Fibroblast of lung (primary cell): ENCODE measurements around the gene CERK. TPM values are rescaled to one million over a fixed set of nuclear protein-coding genes. Genes with fewer than 3 reads are reported as not detected.

Experiments
- DNase-seq, 2 donors: peaks; one replicate each; pipeline versions ENCODE4 v3.0.0 to v3.0.0-alpha.2; 2010; ENCODE audit warnings: low read depth in 2 of 2
- H2AFZ ChIP-seq: 2 replicates; pipeline ENCODE4 v1.5.1; 2012; ENCODE audit warnings: low read length, control low read depth, inconsistent platforms
- H3K27ac ChIP-seq: 2 replicates; pipeline ENCODE4 v1.5.1; 2011; ENCODE audit warnings: low read length, control low read depth; ENCODE audit not compliant: insufficient read depth
- H3K27me3 ChIP-seq: 2 replicates; pipeline ENCODE4 v1.5.1; 2011; ENCODE audit warnings: mild to moderate bottlenecking, low read length; ENCODE audit not compliant: control insufficient read depth, insufficient read depth
- H3K36me3 ChIP-seq: 2 replicates; pipeline ENCODE4 v1.5.1; 2011; ENCODE audit warnings: low read length; ENCODE audit not compliant: control insufficient read depth, insufficient read depth
- H3K4me1 ChIP-seq: 2 replicates; pipeline ENCODE4 v1.5.1; 2011; ENCODE audit warnings: low read length; ENCODE audit not compliant: control insufficient read depth, insufficient read depth; ENCODE audit errors: extremely low read depth
- H3K4me2 ChIP-seq: 2 replicates; pipeline ENCODE4 v1.5.1; 2011; ENCODE audit warnings: low read length, control low read depth; ENCODE audit not compliant: insufficient read depth; ENCODE audit errors: extremely low read depth
- H3K4me3 ChIP-seq, 4 experiments: fragments of 200-600 bp in 1 of 4; sonication (generic) in 1 of 4; replicated peaks in 1 of 4; 2 replicates each; pipeline ENCODE4 v1.5.1; 2011 to 2016; ENCODE audit warnings: low read length in 4 of 4, low read depth in 3 of 4, mild to moderate bottlenecking in 3 of 4, control low read depth in 2 of 4, inconsistent platforms in 1 of 4, mixed read lengths in 1 of 4; ENCODE audit not compliant: insufficient read depth in 1 of 4; ENCODE audit errors: control extremely low read depth in 1 of 4
- H3K79me2 ChIP-seq: 2 replicates; pipeline ENCODE4 v1.5.1; 2012; ENCODE audit warnings: mild to moderate bottlenecking, low read length, inconsistent platforms; ENCODE audit not compliant: control insufficient read depth, insufficient read depth
- H3K9ac ChIP-seq: 2 replicates; pipeline ENCODE4 v1.5.1; 2011; ENCODE audit warnings: mild to moderate bottlenecking, low read length, control low read depth; ENCODE audit not compliant: insufficient read depth
- H3K9me3 ChIP-seq: 2 replicates; pipeline ENCODE4 v1.5.1; 2012; ENCODE audit warnings: low read depth, low read length; ENCODE audit not compliant: control insufficient read depth, insufficient read depth
- H4K20me1 ChIP-seq: 2 replicates; pipeline ENCODE4 v1.5.1; 2011; ENCODE audit warnings: low read length; ENCODE audit not compliant: control insufficient read depth, insufficient read depth; ENCODE audit errors: extremely low read depth
- EZH2 ChIP-seq: IDR thresholded peaks from 2 replicates; pipeline ENCODE4 v1.5.1; 2012; ENCODE audit warnings: low read length, control low read depth, mild to moderate bottlenecking; ENCODE audit errors: missing control alignments
- polyA plus RNA-seq, 2 donors: library from polyadenylated mRNA; depleted of rRNA in 1 of 2; stranded (reverse) in 1 of 2; unstranded in 1 of 2; fragments of >200 nt; gene quantifications; 2 replicates each; pipeline ENCODE4 v1.2.1, GENCODE V29; 2011 to 2012; ENCODE audit warnings: missing spikeins in 1 of 2
- total RNA-seq: library from RNA; depleted of rRNA; stranded (reverse); fragments of >200 nt; gene quantifications from 2 replicates; pipeline ENCODE4 v1.2.1, GENCODE V29; 2014
- TF ChIP-seq, protein P1 (sequence below), 2 donors: IDR thresholded peaks in 1 of 2; conservative IDR thresholded peaks in 1 of 2; 1 replicate in 1 of 2; 2 replicates in 1 of 2; pipeline ENCODE4 v1.5.1; 2011 to 2012; ENCODE audit warnings: low read length in 2 of 2, control low read depth in 1 of 2, inconsistent platforms in 1 of 2, low read depth in 1 of 2, mild to moderate bottlenecking in 1 of 2

The CERK gene
- total and polyA plus RNA-seq, 2 donors (not counting 1 experiment from before 2014, with no cell fraction given): 19.5 to 24.9 TPM

DNA sequence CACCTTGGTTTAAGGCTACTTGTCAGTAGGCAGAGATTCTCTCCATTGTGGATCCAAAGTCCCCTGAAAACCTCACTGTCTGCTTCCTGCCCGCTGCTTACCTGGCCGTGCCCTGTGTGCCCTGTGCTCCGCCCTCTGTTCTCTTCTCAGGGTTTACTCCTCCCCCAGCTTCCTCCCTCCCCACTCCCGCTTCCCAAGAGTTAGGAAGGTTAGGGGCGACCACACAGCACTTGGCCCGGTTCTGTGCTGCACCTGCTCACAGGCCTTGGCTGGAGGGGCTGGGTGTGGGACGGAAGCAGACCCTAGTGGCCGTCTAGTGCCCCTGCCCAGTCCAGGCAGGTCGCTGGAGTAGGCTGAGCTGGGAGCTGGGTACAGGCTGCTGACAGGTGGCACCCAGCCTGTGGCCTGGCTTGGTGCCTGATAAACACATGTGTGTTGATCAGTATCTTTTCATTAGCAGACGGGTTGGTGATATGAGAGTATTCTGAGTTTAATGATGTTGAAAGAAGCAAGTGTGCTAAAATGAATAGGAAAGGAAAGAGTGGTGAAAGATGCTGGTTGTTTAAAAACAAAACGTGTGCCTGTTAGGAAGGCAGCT, 77.3 kb downstream of the CERK start:
- Histone ChIP-seq H3K79me2 (no peaks in the 10 kb centered on the region), H3K4me2 (no peak overlapping the region), H3K36me3 (no peaks in the 10 kb centered on the region), H3K9ac (no peak overlapping the region), H3K27ac (no peak overlapping the region), H2AFZ (no peak overlapping the region), H3K27me3 (no peaks in the 10 kb centered on the region), H3K4me3 (no peak overlapping the region), H4K20me1 (no peaks in the 10 kb centered on the region), H3K9me3 (no peaks in the 10 kb centered on the region), H3K4me1 (no peaks in the 10 kb centered on the region)
- TF ChIP-seq, protein P1, sequence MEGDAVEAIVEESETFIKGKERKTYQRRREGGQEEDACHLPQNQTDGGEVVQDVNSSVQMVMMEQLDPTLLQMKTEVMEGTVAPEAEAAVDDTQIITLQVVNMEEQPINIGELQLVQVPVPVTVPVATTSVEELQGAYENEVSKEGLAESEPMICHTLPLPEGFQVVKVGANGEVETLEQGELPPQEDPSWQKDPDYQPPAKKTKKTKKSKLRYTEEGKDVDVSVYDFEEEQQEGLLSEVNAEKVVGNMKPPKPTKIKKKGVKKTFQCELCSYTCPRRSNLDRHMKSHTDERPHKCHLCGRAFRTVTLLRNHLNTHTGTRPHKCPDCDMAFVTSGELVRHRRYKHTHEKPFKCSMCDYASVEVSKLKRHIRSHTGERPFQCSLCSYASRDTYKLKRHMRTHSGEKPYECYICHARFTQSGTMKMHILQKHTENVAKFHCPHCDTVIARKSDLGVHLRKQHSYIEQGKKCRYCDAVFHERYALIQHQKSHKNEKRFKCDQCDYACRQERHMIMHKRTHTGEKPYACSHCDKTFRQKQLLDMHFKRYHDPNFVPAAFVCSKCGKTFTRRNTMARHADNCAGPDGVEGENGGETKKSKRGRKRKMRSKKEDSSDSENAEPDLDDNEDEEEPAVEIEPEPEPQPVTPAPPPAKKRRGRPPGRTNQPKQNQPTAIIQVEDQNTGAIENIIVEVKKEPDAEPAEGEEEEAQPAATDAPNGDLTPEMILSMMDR (conservative IDR thresholded peaks at IDR 0.05 in 1 of 2, IDR thresholded peaks at IDR 0.05 in 1 of 2; ENCODE audit: low read depth in 1 of 2, low read length in 2 of 2): no peak
- TF ChIP-seq EZH2: no peak
- no peak for DNase-seq

DNA sequence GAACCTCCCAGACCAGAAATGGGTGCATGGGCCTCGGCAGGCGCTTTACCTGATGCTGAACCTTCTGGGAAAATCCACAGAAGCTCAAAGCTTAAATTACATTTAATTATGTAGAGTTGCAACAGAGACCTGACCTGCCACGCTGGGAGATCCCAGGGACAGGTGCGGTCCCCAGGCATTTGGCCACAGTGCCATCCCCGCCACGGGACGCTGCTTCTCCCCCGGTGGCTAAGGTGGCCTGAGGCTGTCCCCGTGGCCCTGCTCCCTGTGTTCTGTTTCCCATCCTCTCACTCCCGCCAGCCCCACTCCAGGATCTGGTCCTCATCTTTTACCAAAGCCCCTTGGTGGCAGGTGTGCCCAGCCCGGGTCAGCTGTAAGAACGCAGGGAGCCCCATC, 78.3 kb downstream of the CERK start:
- no peak overlapping the region for H3K4me3 ChIP-seq
- TF ChIP-seq, protein P1 (conservative IDR thresholded peaks at IDR 0.05 in 1 of 2, IDR thresholded peaks at IDR 0.05 in 1 of 2; ENCODE audit: low read depth in 1 of 2, low read length in 2 of 2): no peak
- no peak for TF ChIP-seq EZH2
- H3K36me3 ChIP-seq: no peaks in the 10 kb centered on the region
- H3K9me3 ChIP-seq: no peaks in the 10 kb centered on the region
- H3K27me3 ChIP-seq: no peaks in the 10 kb centered on the region
- H3K27ac ChIP-seq: no peak overlapping the region
- no peak overlapping the region for H3K9ac ChIP-seq
- H3K4me1 ChIP-seq: no peaks in the 10 kb centered on the region
- no peak for DNase-seq
- H3K4me2 ChIP-seq: no peak overlapping the region
- no peak overlapping the region for H2AFZ ChIP-seq
- no peaks in the 10 kb centered on the region for H3K79me2 ChIP-seq
- no peaks in the 10 kb centered on the region for H4K20me1 ChIP-seq

GRCh38 chr22:46659059-46659790, 78.8 kb downstream of the CERK start:
- Histone ChIP-seq H4K20me1 (no peaks in the 10 kb centered on the region), H3K4me2 (no peak overlapping the region), H2AFZ (no peak overlapping the region), H3K4me3 (no peak overlapping the region), H3K9me3 (no peaks in the 10 kb centered on the region), H3K79me2 (no peaks in the 10 kb centered on the region), H3K9ac (no peak overlapping the region), H3K27ac (no peak overlapping the region), H3K4me1 (no peaks in the 10 kb centered on the region), H3K36me3 (no peaks in the 10 kb centered on the region), H3K27me3 (no peaks in the 10 kb centered on the region)
- TF ChIP-seq, protein P1 (conservative IDR thresholded peaks at IDR 0.05 in 1 of 2, IDR thresholded peaks at IDR 0.05 in 1 of 2; ENCODE audit: low read depth in 1 of 2, low read length in 2 of 2): no peak
- no peak for TF ChIP-seq EZH2
- DNase-seq: no peak
